GM23338 (cell line): ENCODE measurements around the gene ATP1A3. TPM values are rescaled to one million over a fixed set of nuclear protein-coding genes. Genes with fewer than 3 reads are reported as not detected.

ENCODE experiments used
- ATAC-seq: fragments of 200-7000 bp; cut with Tn5 transposase; 3 replicates; pipeline ENCODE4 v1.9.1; 2020
- DNase-seq: peaks from one replicate; pipeline ENCODE4 v3.0.0-alpha.2; 2015; ENCODE audit warnings: low spot score
- H2AFZ ChIP-seq: fragments of 200-600 bp; sonication (generic); 2 replicates; pipeline ENCODE4 v1.8.0; 2016; ENCODE audit warnings: antibody characterized with exemption, mild to moderate bottlenecking, moderate library complexity
- H3F3A ChIP-seq: fragments of 200-600 bp; sonication (generic); replicated peaks from 2 replicates; pipeline ENCODE4 v1.8.0; 2017; ENCODE audit warnings: antibody characterized with exemption, mixed run types, low read depth
- H3K27ac ChIP-seq: fragments of 200-600 bp; sonication (generic); 2 replicates; pipeline ENCODE4 v1.6.1; 2016; ENCODE audit warnings: low read depth
- H3K27me3 ChIP-seq: fragments of 200-600 bp; sonication (generic); 2 replicates; pipeline ENCODE4 v1.8.0; 2016; ENCODE audit warnings: mild to moderate bottlenecking, mixed run types, moderate library complexity; ENCODE audit not compliant: insufficient read depth
- H3K36me3 ChIP-seq: fragments of 200-600 bp; sonication (generic); 2 replicates; pipeline ENCODE4 v1.8.0; 2016; ENCODE audit warnings: mild to moderate bottlenecking; ENCODE audit not compliant: insufficient read depth
- H3K4me1 ChIP-seq: fragments of 200-600 bp; sonication (generic); 2 replicates; pipeline ENCODE4 v1.8.0; 2016; ENCODE audit warnings: mild to moderate bottlenecking, moderate library complexity; ENCODE audit not compliant: insufficient read depth
- H3K4me2 ChIP-seq: fragments of 200-600 bp; sonication (generic); 2 replicates; pipeline ENCODE4 v1.7.1; 2017; ENCODE audit warnings: mixed run types
- H3K4me3 ChIP-seq: fragments of 200-600 bp; sonication (generic); 2 replicates; pipeline ENCODE4 v1.6.1; 2016; ENCODE audit warnings: mixed run types
- H3K79me2 ChIP-seq: fragments of 200-600 bp; sonication (generic); replicated peaks from 2 replicates; pipeline ENCODE4 v1.8.0; 2017; ENCODE audit warnings: mild to moderate bottlenecking; ENCODE audit not compliant: insufficient read depth
- H3K9me2 ChIP-seq: fragments of 200-600 bp; sonication (generic); 2 replicates; pipeline ENCODE4 v1.8.0; 2017; ENCODE audit not compliant: insufficient read depth
- H4K20me1 ChIP-seq: fragments of 200-600 bp; sonication (generic); replicated peaks from 2 replicates; pipeline ENCODE4 v1.8.0; 2017; ENCODE audit warnings: mild to moderate bottlenecking; ENCODE audit not compliant: insufficient read depth
- H3K27ac Mint-ChIP-seq: 2 replicates; pipeline ENCODE4 v1.8.0; 2020; ENCODE audit warnings: inconsistent platforms, mild to moderate bottlenecking, moderate library complexity, mixed read lengths
- H3K27me3 Mint-ChIP-seq: 3 replicates; pipeline ENCODE4 v1.8.0; 2022; ENCODE audit warnings: low read depth, mild to moderate bottlenecking, moderate library complexity, mixed read lengths, inconsistent platforms; ENCODE audit not compliant: insufficient read depth, poor library complexity
- H3K36me3 Mint-ChIP-seq: 3 replicates; pipeline ENCODE4 v1.8.0; 2021; ENCODE audit warnings: low read depth, mild to moderate bottlenecking, inconsistent platforms, moderate library complexity, mixed read lengths
- H3K4me1 Mint-ChIP-seq: 3 replicates; pipeline ENCODE4 v1.8.0; 2020; ENCODE audit warnings: mild to moderate bottlenecking, inconsistent platforms, mixed read lengths
- H3K4me3 Mint-ChIP-seq: 3 replicates; pipeline ENCODE4 v1.8.0; 2021; ENCODE audit warnings: moderate library complexity, mild to moderate bottlenecking, inconsistent platforms, mixed read lengths
- H3K9me3 Mint-ChIP-seq: 3 replicates; pipeline ENCODE4 v1.8.0; 2020; ENCODE audit warnings: moderate library complexity, mild to moderate bottlenecking, inconsistent platforms, mixed read lengths
- CREB1 ChIP-seq: fragments of 250-450 bp; sonication (Bioruptor Pico); IDR thresholded peaks from 2 replicates; pipeline ENCODE4 v1.5.0; 2020; ENCODE audit warnings: low read depth, mild to moderate bottlenecking, moderate library complexity
- ETS1 ChIP-seq: IDR thresholded peaks from 2 replicates; pipeline ENCODE4 v1.6.1; 2016; ENCODE audit warnings: antibody characterized with exemption
- EZH2 ChIP-seq: fragments of 200-600 bp; sonication (generic); IDR thresholded peaks from one replicate; pipeline ENCODE4 v1.8.0; 2017; ENCODE audit warnings: antibody characterized with exemption, mild to moderate bottlenecking, low read depth; ENCODE audit not compliant: unreplicated experiment
- EZH2phosphoT487 ChIP-seq: fragments of 200-600 bp; sonication (generic); IDR thresholded peaks from one replicate; pipeline ENCODE4 v1.8.1; 2018; ENCODE audit warnings: antibody characterized with exemption; ENCODE audit not compliant: unreplicated experiment
- JUNB ChIP-seq: IDR thresholded peaks from one replicate; pipeline ENCODE4 v1.6.1; 2016; ENCODE audit warnings: antibody characterized with exemption; ENCODE audit not compliant: unreplicated experiment
- NANOG ChIP-seq: IDR thresholded peaks from 2 replicates; pipeline ENCODE4 v1.6.1; 2016; ENCODE audit warnings: antibody characterized with exemption, borderline replicate concordance
- STAT1 ChIP-seq: IDR thresholded peaks from one replicate; pipeline ENCODE4 v1.6.1; 2016; ENCODE audit warnings: antibody characterized with exemption; ENCODE audit not compliant: unreplicated experiment
- ZNF114 ChIP-seq: fragments of 250-450 bp; sonication (Bioruptor Pico); IDR thresholded peaks from 2 replicates; pipeline ENCODE4 v1.5.0; 2020; ENCODE audit warnings: mild to moderate bottlenecking, moderate library complexity
- ZNF331 ChIP-seq: fragments of 250-450 bp; sonication (Bioruptor Pico); IDR thresholded peaks from 2 replicates; pipeline ENCODE4 v1.5.0; 2020; ENCODE audit warnings: low read depth, mild to moderate bottlenecking, moderate library complexity
- polyA plus RNA-seq: library from polyadenylated mRNA; unstranded; fragments of >200 nt; fragmentation: Nextera tagmentation; extraction: Ambion mirVana; gene quantifications from 2 replicates; pipeline ENCODE4 v1.2.1, GENCODE V29; 2016
- total RNA-seq: library from RNA; depleted of rRNA; stranded (reverse); fragments of >200 nt; shearing (Covaris generic); gene quantifications from 2 replicates; pipeline ENCODE4 v1.2.3, GENCODE V29; 2014
- TF ChIP-seq, protein P1 (sequence below): fragments of 250-450 bp; sonication (Bioruptor Pico); IDR thresholded peaks from 2 replicates; pipeline ENCODE4 v1.5.0; 2020; ENCODE audit warnings: mild to moderate bottlenecking, moderate library complexity

Gene ATP1A3
- total and polyA plus RNA-seq, 2 experiments from 2014 or later: 11.5 to 37.3 TPM

- peaks cover 12% of the 10 kb centered on the region for H3F3A ChIP-seq
- ATAC-seq (no peak), DNase-seq (no peak)
- H3K4me1 ChIP-seq: peaks cover 9% of the 10 kb centered on the region; the same call in 1 of the 2 replicates
- no peaks in the 10 kb centered on the region; the same call in 2 of the 3 replicates for H3K36me3 Mint-ChIP-seq
- H3K4me1 Mint-ChIP-seq: peaks cover 9% of the 10 kb centered on the region
- H3K4me3 ChIP-seq: no peak overlapping the region
- peaks cover 19% of the 10 kb centered on the region for H3K27me3 Mint-ChIP-seq
- no peak overlapping the region for H2AFZ ChIP-seq
- no peak overlapping the region for H3K27ac Mint-ChIP-seq
- no peak overlapping the region for H3K27ac ChIP-seq
- no peaks in the 10 kb centered on the region for H3K79me2 ChIP-seq
- no peaks in the 10 kb centered on the region for H3K9me2 ChIP-seq
- H3K9me3 Mint-ChIP-seq: 0 out of 3 replicates have a peak, but pooled peaks cover under 1% of the 10 kb centered on the region
- H3K36me3 ChIP-seq: no peaks in the 10 kb centered on the region
- H3K4me3 Mint-ChIP-seq: no peak overlapping the region
- TF ChIP-seq ZNF331 (CRISPR knock-in tag) (no peak), ETS1 (no peak), EZH2 (no peak), CREB1 (CRISPR knock-in tag) (no peak), ZNF114 (no peak), NANOG (no peak), JUNB (no peak), EZH2phosphoT487 (no peak), STAT1 (no peak)
- TF ChIP-seq, protein P1, sequence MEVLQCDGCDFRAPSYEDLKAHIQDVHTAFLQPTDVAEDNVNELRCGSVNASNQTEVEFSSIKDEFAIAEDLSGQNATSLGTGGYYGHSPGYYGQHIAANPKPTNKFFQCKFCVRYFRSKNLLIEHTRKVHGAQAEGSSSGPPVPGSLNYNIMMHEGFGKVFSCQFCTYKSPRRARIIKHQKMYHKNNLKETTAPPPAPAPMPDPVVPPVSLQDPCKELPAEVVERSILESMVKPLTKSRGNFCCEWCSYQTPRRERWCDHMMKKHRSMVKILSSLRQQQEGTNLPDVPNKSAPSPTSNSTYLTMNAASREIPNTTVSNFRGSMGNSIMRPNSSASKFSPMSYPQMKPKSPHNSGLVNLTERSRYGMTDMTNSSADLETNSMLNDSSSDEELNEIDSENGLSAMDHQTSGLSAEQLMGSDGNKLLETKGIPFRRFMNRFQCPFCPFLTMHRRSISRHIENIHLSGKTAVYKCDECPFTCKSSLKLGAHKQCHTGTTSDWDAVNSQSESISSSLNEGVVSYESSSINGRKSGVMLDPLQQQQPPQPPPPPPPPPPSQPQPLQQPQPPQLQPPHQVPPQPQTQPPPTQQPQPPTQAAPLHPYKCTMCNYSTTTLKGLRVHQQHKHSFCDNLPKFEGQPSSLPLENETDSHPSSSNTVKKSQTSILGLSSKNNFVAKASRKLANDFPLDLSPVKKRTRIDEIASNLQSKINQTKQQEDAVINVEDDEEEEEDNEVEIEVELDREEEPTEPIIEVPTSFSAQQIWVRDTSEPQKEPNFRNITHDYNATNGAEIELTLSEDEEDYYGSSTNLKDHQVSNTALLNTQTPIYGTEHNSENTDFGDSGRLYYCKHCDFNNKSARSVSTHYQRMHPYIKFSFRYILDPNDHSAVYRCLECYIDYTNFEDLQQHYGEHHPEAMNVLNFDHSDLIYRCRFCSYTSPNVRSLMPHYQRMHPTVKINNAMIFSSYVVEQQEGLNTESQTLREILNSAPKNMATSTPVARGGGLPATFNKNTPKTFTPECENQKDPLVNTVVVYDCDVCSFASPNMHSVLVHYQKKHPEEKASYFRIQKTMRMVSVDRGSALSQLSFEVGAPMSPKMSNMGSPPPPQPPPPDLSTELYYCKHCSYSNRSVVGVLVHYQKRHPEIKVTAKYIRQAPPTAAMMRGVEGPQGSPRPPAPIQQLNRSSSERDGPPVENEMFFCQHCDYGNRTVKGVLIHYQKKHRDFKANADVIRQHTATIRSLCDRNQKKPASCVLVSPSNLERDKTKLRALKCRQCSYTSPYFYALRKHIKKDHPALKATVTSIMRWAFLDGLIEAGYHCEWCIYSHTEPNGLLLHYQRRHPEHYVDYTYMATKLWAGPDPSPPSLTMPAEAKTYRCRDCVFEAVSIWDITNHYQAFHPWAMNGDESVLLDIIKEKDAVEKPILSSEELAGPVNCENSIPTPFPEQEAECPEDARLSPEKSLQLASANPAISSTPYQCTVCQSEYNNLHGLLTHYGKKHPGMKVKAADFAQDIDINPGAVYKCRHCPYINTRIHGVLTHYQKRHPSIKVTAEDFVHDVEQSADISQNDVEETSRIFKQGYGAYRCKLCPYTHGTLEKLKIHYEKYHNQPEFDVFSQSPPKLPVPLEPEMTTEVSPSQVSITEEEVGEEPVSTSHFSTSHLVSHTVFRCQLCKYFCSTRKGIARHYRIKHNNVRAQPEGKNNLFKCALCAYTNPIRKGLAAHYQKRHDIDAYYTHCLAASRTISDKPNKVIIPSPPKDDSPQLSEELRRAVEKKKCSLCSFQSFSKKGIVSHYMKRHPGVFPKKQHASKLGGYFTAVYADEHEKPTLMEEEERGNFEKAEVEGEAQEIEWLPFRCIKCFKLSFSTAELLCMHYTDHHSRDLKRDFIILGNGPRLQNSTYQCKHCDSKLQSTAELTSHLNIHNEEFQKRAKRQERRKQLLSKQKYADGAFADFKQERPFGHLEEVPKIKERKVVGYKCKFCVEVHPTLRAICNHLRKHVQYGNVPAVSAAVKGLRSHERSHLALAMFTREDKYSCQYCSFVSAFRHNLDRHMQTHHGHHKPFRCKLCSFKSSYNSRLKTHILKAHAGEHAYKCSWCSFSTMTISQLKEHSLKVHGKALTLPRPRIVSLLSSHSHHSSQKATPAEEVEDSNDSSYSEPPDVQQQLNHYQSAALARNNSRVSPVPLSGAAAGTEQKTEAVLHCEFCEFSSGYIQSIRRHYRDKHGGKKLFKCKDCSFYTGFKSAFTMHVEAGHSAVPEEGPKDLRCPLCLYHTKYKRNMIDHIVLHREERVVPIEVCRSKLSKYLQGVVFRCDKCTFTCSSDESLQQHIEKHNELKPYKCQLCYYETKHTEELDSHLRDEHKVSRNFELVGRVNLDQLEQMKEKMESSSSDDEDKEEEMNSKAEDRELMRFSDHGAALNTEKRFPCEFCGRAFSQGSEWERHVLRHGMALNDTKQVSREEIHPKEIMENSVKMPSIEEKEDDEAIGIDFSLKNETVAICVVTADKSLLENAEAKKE: no peak
- peaks cover 100% of the 10 kb centered on the region for H3K27me3 ChIP-seq
- H4K20me1 ChIP-seq: peaks cover 3% of the 10 kb centered on the region; the same call in 1 of the 2 replicates
- H3K4me2 ChIP-seq: no peak overlapping the region
Measured at GRCh38 chr19:41918095-41918494, 75.9 kb downstream of the ATP1A3 start.
